RWPE1 (cell line): ENCODE data around the gene SELENOO.

Experiments
- CTCF ChIA-PET: fragments of 350-600 bp; sonication (Branson Sonifier 250); formaldehyde crosslinking; extraction: SDS; loops from one replicate; lab custom pipeline; 2021; lab: Yijun Ruan, JAX
- POLR2A ChIA-PET: fragments of 400-600 bp; formaldehyde crosslinking; extraction: SDS; loops from one replicate; lab custom pipeline; 2020; ENCODE audit warnings: antibody characterized with exemption; ENCODE audit not compliant: low non-redundant PET; lab: Yijun Ruan, JAX
- DNase-seq: peaks from one replicate; pipeline ENCODE4 v3.0.0; 2012; ENCODE audit warnings: low spot score
- H3K27ac ChIP-seq: fragments of 450-650 bp; 2 replicates; pipeline ENCODE4 v1.5.1; 2017
- CTCF ChIP-seq: fragments of 450-650 bp; conservative IDR thresholded peaks from 2 replicates; pipeline ENCODE4 v1.5.1; 2017; ENCODE audit warnings: low read depth, mild to moderate bottlenecking

Gene SELENOO

GRCh38 chr22:50266994-50267393 is 66.2 kb downstream of the SELENOO start:
- CTCF ChIA-PET, result interaction anchor here (0.9 to 1.2 kb wide), 2 partner anchors 60 to 75 kb away, joined by 6 to 9 read pairs; no protein-coding TSS in a partner anchor
- no peak for TF ChIP-seq CTCF
- H3K27ac ChIP-seq, result no peak overlapping the region
- POLR2A ChIA-PET, result no interaction called here
- DNase-seq, result no peak
